Stimulated activated CD4-positive, alpha-beta T cell treated with anti-CD3 and anti-CD28 coated beads, Interleukin-12 subunit alpha, Interleukin-12 subunit beta, amount 100 ng/mL, for 24 hours (primary cell): Measurements from ENCODE around the gene FBRSL1.
"Not testable (repeated sequence)": the region's sequence is repeated elsewhere in the genome, so short reads cannot be mapped to it uniquely, and the experiment has no call there.

ENCODE experiments used
- DNase-seq, 2 experiments: peaks; one replicate each; pipeline ENCODE4 v3.0.0-alpha.2; 2020; ENCODE audit warnings: low read depth in 2 of 2

The FBRSL1 gene

DNA sequence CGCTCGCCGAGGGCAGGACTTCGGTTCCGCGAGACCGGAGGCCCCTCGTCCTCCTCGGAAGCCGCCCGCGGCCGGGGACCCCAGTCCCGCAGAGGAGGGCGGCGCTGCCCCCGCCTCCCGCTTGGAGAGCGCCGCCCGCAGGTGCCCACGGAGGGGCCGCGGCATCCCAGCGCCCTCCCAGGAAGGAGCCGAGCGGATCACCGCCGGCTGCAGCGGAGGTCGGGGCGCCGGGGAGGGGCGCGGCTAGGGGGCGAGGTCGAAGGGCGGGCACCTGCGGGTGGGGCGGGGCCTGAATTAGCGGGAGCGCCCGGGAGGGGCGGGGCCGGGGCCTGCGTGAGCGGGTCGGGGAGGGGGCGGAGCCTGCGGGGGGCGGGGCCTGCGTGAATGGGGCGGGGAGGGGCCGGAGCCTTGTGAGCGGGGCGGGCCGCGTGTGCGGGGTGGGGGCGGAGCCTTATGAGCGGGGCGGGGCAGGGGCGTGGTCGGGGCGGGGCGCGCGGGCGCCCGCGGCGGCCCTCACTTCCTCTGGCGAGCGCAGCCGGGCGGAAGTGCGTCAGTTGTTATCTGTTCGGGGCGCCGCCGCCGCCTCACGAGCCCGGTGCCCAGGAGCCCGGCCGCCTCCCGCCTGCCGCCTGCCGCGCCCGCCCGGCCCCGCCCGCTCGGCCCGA, at the start of gene FBRSL1:
FBRSL1 (plus strand) TSS at position 550 of the 665 bp plus-strand sequence.
- peak; percentile 83 to 87 for DNase-seq

DNA sequence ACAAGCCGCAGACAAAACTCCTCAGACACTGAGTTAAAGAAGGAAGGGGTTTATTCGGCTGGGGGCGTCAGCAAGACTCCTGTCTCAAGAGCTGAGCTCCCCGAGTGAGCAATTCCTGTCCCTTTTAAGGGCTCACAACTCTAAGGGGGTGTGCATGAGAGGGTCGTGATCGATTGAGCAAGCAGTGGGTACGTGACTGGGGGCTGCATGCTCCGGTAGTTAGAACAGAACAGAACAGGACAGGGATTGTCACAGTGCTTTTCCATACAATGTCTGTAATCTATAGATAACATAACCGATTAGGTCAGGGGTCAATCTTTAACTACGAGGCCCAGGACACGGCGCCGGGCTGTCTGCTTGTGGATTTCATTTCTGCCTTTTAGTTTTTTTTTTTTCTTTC, 49.5 kb upstream of the FBRSL1 start:
- not testable (repeated sequence) for DNase-seq

DNA sequence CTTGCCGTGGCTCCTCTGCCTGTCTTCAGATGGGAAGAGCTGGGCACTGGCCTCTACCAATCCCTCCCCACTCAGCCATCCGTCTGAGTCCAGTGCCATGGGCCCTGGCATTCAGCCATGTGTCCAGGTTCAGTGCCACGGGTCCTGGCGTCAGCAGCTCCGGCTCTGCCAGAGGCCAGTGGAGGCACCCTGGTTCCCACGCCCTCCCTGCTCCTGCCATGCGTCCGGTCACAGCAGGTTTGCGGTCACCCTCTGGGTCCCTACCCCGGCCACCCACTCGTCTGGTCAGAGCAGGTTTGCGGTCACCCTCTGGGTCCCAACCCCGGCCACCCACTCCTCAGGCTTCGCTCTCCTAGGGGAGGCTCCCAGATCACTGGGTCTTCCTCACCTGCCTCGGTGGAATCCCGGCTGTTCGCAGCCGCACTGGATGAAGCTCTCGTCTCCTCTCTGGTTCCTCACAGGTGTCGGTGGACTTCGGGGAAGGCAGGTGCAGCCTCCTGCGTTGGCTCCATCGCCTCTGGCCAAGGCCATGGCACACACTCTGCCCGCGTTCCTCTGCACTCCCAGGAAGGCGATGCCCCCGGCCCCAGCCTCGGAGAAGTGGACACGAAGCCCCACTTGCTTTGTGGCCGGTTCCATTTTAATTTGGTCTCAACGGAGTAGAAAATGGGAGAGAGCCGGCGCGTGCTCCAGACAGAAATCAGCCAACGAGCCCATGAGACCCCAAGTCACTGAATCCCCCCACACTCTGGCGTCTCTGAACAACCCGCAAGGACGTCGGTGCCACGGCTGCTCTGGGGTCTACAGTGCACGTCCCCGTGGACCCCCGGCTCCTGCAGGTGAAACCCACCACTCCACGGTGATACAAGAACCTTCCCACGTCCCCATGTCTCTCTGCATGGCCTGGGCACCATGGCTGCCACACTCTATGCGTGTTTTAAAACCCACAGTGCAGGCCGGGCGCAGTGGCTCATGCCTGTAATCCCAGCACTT, 47.8 kb upstream of the FBRSL1 start:
- DNase-seq, result no peak

GRCh38 chr12:132443091-132443490, 46.9 kb upstream of the FBRSL1 start:
- DNase-seq, result no peak

- DNase-seq, result no peak
Observed at GRCh38 chr12:132444283-132444682, 45.7 kb upstream of the FBRSL1 start.

DNA sequence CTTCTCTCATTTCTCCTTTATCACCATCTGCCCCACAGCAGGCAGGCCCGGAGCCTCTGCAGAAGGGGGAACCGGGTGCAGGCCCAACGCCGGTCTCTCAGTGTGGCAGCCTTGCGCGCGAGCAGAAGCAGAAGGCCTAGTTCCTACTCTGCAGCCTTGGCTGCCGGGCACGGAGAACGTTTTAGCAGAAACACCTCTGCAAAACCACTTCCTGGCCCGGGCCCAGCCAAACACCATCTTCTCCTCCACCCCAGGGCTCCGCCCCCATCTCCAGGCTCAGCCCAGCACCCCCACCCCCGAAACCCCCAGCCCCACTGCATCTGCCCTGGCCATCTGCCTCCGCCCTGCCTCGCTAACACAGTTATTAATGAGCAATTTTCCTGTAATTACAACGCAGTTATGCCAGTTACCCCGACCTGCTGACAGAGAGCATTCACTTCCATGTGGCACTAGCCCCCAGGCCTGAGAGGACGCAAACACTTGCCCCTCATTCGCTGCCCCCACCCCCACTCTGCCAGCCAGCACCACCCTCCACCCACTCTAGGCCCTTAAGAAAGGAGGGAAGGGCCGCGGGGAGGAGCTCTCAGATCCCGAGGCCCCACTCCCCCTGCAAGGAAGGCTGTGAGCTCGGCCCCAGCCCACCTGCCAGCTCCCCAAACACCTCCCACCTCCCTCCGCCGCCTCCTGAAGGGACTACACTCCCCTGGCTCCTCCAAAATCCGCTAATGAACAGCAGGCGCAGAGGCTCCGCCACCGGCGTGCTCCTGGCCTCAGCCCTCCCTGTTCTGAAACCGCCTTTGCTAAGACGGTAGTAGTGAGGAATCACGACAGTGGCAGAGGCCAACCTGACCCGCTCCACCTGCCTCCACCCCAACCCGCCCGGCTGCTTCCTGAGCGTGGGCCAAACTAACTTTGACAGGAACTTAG, 44.7 kb upstream of the FBRSL1 start:
- DNase-seq, result peak; percentile 65 to 81

DNA sequence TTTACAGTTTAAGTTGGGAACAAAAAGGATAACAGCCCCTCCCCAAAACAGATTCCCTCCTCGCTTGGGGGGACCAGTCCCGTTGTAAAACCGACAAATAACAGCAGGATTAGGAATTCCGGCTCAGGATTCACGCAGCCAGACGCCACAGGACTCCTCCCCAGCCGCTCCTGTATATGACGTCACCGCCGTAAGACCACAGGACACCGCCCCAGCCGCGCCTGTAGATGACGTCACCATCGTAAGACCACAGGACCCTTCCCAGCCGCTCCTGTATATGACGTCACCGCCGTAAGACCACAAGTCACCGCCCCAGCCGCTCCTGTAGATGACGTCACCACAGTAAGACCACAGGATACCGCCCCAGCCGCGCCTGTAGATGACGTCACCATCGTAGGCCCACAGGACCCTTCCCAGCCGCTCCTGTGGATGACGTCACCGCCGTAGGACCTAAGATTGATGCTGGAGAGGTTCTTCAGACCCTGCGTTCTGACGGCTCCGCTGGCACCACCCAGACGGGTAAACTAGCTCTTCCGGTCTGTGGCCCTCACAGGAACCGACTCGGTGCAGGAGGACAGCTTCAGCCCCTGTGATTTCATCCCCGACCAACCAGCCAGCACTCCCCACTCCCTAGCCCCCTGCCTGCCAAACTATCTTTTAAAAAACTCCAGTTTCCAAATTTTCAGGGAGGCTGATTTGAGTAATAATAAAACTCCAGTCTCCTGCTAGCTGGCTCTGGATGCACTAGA, 43.9 kb upstream of the FBRSL1 start:
- DNase-seq, result peak; percentile 9 to 32

DNA sequence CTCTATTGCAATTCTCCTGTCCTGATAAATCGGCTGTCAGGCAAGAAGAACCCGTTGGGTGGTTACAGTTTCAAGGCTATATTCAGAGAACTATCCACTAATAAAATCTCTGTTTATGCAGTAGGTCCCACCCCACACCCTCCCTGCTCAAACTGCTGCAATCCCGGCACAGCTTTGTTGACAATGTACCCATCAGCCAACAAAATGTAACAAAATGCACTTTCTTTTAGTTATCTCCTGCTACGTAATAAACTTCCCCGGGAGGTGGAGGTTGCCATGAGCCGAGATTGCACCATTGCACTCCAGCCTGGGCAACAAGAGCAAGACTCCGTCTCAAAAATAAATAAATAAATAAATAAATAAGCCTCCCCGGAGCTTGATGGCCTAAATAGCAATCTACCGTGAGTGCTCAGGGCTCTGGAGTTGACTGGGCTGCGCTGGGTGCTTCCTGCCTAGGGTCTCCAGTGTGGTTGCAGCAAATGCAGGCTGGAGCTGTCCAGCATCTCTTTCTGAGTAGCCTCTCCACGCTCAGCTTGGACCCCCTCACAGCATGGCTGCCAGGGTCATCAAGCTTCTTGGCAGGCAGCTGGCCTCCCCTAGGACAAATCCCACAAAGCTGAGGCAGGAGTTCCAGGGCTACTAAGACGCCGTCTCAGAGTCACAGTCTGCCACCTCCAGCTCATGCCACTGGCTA, 43.2 kb upstream of the FBRSL1 start:
- DNase-seq, result no peak

DNA sequence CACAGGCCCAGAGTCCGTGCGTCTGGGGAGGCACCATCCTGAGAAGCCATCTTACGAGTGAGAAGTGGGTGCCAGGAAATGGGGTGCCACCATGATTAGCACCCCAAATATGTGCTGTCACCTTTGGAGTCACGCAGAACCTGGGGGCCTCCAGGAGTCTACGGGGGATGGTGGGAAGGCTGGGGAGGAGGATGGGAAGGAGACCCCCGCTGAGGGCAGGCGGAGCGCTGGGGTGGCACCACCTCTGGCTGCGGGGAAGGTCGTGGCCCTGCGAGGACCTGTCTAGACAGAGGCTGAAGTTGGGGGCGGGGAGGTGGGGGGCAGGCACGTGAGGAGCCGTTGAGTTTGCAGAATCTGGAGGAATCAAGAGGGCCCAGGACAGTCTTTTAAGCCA, 42.6 kb upstream of the FBRSL1 start:
- DNase-seq, result no peak

GRCh38 chr12:132447731-132448462, 42.1 kb upstream of the FBRSL1 start:
- no peak for DNase-seq

DNA sequence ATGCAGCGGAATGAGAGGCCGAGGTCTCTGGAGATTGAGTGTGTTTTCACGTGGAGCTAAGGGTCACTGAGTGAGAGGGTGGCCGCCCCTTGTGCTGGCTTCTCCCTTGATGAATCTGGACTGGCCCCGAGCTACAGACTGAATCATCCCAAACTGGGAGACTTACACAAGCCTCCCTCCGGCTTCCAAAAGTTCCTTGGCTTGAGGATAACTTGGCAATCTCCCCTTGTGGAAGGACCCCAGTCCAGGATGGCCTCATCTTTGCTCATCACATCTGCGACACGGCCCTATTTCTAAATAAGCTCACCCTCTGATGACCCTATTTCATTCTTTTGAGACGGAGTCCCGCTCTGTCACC, 41.5 kb upstream of the FBRSL1 start:
- no peak for DNase-seq

- DNase-seq, result no peak
Observed at GRCh38 chr12:132449565-132450417, 40.2 kb upstream of the FBRSL1 start.

DNA sequence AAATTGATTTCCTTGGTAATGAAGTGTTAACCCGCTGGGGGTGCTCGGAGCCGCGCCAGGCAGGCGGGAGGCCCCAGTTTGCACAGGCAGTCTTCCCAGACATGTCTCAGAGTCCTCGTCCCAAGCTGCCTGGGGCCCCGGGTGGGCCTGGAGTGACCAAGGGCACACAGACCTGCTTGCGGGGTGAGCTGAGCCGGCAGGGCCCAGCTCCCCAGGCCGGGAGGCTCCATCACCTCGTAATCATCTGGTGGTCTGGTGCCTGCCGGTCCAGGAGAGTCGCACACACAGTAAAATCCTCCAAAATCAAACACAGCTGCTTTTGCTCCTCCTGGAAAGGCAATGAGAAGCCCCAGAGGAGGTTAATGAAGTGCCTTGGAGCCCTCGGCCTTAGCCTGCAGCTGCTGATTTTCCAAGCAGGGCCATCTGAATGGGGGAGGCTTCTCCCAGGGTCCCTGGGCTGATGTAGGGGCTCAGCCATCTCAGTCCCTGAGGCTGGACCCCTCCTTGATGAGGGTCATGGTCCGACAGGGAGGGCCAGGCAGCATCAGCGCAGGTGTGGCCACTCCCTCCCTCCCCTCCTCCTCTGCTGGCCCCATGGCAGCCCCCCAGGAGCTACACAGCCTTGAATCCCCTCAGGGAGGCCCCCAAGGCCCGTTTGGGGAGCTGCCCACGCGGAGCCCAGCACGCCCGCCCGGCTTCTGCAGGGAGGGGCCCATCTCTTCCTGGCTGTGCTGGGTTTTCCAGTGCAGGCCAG, 39.4 kb upstream of the FBRSL1 start:
- DNase-seq, result no peak

DNA sequence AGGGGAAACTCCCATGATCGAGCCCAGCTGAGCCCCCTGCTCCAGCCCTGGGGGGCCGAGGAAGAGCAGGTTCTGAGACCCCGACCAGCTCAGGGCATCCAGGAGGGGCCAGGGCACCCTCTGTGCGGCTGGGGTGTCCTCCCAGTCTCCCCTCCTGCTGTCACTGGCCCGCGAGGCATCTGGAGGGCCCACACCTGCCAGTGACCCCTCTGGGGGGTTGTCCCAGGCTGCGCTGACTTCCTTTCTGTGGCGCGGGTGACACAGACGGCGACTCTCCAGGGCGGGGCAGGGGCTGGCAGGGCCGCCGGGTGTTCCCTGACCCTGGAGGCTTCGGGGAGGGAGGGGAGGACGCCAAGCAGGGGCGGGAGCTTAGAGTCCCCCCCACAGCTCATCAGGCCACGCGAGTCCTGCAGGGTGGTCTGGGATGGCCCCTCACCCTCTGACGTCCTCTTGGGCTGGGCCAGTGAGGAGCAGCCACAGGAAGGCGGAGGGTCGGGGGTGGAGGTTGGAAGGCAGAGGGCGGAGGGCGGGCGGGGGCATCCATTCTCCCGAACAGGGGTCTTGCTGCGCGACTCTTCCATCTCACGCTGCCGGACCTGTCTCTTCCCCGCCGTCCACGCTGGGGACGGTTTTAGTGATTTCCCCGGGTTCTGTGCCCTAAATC, 38.6 kb upstream of the FBRSL1 start:
- DNase-seq, result no peak

DNA sequence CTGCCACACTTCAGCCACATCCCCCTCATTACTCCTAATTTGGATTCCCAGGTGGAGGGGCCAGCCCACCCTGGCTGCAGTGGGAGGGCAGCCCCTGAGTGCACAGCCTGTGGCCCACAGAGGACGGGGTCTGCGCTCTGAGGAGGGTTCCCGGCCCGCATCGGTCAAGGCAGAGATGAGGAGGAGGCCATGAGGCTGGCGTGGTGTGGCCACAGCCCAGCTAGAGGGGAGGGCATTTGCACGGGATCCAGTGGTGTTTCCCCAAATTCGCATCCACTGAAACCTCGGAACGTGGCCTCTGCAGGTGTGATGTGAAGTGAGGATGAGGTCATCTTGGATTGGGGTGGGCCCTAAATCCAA, 38.1 kb upstream of the FBRSL1 start:
- no peak for DNase-seq

DNA sequence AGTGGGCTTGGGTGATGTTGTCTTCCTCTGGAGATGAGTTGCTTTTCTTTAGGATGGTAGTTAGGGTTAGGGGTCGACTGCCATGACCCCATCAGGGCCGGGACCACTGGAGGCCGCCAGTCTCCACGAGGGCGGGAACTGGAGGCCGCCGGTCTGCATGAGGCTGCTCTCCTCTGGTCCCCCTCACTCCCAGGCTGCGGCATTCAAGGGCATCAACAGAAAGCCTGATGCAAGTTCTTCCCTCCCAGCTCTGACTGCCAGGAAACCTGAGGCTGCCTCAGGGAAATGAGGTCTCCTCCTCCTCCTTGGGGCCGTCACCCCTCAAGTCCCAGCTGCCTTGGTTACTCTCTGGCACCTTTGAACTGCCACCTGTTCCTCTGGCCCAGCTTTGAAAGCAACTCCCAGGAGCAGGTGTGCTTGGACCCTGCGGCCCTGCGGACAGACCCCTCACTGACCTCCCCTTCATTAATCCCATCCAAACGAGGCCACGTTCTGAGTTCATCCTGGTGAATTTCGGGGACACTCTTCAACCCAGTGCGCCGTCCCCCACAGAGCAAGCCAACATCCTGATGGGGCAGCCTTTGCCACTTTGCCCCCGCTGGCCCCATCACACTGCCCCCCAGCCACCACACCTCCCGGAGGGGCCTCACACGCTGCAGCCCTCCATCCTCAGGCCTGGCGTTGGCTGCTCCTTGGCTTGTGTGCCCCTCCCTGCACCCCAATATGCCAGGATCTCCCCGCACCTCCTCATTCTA, 37.2 kb upstream of the FBRSL1 start:
- no peak for DNase-seq
